Esophagus muscularis mucosa (tissue), 4 donors: ENCODE results near the gene CDKN2B-AS1.

ENCODE experiments used
- CTCF ChIP-seq, 3 experiments: fragments of 200-600 bp in 2 of 3; fragments of 450-650 bp in 1 of 3; sonication (generic) in 2 of 3; IDR thresholded peaks; one replicate each; pipeline ENCODE4 v1.5.1; 2017 to 2019; ENCODE audit warnings: antibody characterized with exemption in 3 of 3, mild to moderate bottlenecking in 2 of 3, moderate library complexity in 1 of 3
- EP300 ChIP-seq: sonication (generic); formaldehyde crosslinking; IDR thresholded peaks from one replicate; pipeline ENCODE4 v1.6.1; 2017; ENCODE audit warnings: antibody characterized with exemption
- POLR2A ChIP-seq: fragments of 450-650 bp; IDR thresholded peaks from one replicate; pipeline ENCODE4 v1.6.1; 2017; ENCODE audit warnings: antibody characterized with exemption, moderate library complexity, mild to moderate bottlenecking, low read depth
- POLR2AphosphoS5 ChIP-seq, 2 donors: sonication (generic); formaldehyde crosslinking; IDR thresholded peaks; one replicate each; pipeline ENCODE4 v1.6.1; 2017; ENCODE audit warnings: antibody characterized with exemption in 2 of 2

- TF ChIP-seq POLR2A, result no peak
- no peak for TF ChIP-seq CTCF (IDR thresholded peaks at IDR 0.05)
- TF ChIP-seq EP300, result no peak
- no peak for TF ChIP-seq POLR2AphosphoS5 (IDR thresholded peaks at IDR 0.05)
These were observed 83.5 kb downstream of the CDKN2B-AS1 start for GRCh38 chr9:22078081-22078480.
